BLaER1 (cell line): ENCODE results near the gene MSANTD7.

ENCODE experiments used
- H3K27ac ChIP-seq: shearing (Covaris generic); formaldehyde crosslinking; 2 replicates; pipeline ENCODE4 v1.8.1; 2022
- H3K27me3 ChIP-seq: shearing (Covaris generic); formaldehyde crosslinking; 2 replicates; pipeline ENCODE4 v1.8.1; 2022
- H3K36me3 ChIP-seq: shearing (Covaris generic); formaldehyde crosslinking; 2 replicates; pipeline ENCODE4 v1.8.1; 2022
- H3K4me1 ChIP-seq: shearing (Covaris generic); formaldehyde crosslinking; 2 replicates; pipeline ENCODE4 v1.8.1; 2022
- H3K4me2 ChIP-seq: shearing (Covaris generic); formaldehyde crosslinking; 2 replicates; pipeline ENCODE4 v1.8.1; 2022
- H3K4me3 ChIP-seq: shearing (Covaris generic); formaldehyde crosslinking; 2 replicates; pipeline ENCODE4 v1.8.1; 2022
- H3K9ac ChIP-seq: shearing (Covaris generic); formaldehyde crosslinking; 2 replicates; pipeline ENCODE4 v1.8.1; 2022
- H3K9me3 ChIP-seq: shearing (Covaris generic); formaldehyde crosslinking; 2 replicates; pipeline ENCODE4 v1.8.1; 2022
- H4K20me1 ChIP-seq: shearing (Covaris generic); formaldehyde crosslinking; 2 replicates; pipeline ENCODE4 v1.8.1; 2022
- Cebpa-rat ChIP-seq: shearing (Covaris generic); IDR thresholded peaks from 2 replicates; pipeline ENCODE4 v1.8.1; 2022

The MSANTD7 gene

DNA sequence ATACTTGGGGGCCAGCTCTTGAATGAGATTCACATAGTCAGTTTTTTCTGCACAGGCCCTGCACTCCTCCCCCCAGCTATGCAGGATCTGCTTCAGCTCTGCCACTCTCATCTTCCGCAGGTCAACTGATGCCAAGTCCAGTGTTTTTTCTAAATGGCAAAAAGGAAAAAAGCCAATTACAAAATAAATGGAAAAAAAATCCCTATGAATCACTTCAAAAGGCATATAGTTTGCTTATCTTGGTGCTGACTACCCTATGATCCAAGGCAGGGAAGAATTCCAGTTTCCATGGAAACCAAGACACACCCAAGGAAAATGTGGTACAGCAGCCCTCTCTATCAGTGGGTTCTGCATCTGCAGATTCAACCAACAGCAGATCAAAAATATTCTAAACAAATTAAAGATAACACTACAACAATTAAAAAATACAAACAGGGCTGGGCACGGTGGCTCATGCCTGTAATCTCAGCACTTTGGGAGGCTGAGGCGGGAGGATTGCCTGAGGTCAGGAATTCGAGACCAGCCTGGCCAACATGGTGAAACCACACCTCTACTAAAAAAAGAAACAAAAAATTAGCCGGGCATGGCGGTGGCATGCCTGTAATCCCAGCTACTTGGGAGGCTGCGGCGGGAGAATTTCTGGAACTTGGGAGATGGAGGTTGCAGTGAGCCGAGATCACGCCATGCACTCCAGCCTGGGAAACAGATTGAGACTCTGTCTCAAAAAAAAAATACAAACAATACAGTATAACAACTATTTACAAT lies 17.9 kb upstream of the MSANTD7 start:
- Histone ChIP-seq H3K27me3 (no peaks in the 10 kb centered on the region), H3K36me3 (no peaks in the 10 kb centered on the region), H3K27ac (no peak overlapping the region), H3K9me3 (no peaks in the 10 kb centered on the region), H3K9ac (no peak overlapping the region), H4K20me1 (no peaks in the 10 kb centered on the region), H3K4me3 (no peak overlapping the region), H3K4me1 (peaks cover 18% of the 10 kb centered on the region), H3K4me2 (no peak overlapping the region)
- TF ChIP-seq Cebpa-rat: no peak

DNA sequence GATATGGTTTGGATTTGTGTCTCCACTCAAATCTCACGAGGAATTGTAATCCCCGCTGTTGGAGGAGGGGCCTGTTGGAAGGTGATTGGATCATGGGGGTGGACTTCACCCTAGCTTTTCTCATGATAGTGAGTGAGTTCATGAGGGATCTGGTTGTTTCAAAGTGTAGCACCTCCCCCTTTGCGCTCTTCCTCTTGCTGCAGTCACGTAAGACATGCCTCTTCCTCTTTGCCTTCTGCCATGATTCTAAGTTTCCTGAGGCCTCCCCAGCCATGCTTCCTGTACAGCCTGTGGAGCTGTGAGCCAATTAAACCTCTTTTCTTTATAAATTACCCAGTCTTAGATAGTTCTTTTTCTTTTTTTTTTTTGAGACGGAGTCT lies 17.3 kb upstream of the MSANTD7 start:
- Histone ChIP-seq H3K27ac (no peak overlapping the region), H3K4me3 (no peak overlapping the region), H3K9me3 (no peaks in the 10 kb centered on the region), H4K20me1 (no peaks in the 10 kb centered on the region), H3K27me3 (no peaks in the 10 kb centered on the region), H3K4me1 (peaks cover 18% of the 10 kb centered on the region), H3K36me3 (no peaks in the 10 kb centered on the region), H3K4me2 (no peak overlapping the region), H3K9ac (no peak overlapping the region)
- no peak for TF ChIP-seq Cebpa-rat

DNA sequence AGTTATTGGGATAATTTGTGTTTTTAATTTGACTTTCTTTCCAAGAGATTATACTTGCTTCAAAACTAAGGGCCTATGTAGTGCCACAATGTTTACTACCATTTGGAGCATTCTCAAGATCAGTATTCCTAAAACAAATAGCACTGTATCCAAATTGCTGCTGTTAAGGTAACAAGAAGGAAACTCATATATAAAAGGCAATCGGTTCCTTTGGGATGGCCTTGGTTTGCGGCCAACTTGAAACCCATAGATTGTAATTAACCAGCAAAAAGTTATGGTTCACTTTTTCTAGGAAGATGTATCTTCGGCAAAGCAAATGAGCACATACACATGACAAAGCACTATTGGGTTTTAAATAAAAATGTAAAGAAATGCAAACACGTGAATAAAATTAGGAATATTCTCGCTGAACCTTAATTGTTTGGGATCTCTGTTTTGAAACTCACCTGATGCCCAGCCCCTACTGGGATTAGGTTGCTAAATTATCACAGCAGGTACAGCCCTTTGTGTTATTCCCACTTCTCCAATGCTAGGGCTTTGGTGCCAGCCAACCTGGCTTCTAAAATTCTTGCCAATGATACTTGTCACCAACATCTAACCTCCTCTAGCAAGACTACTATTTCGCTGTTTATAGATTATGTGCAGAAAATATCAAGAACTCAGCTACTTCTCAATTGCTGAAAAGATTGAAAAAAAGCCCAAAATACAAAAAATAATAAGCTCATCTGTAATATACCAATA lies 16.3 kb upstream of the MSANTD7 start:
- no peaks in the 10 kb centered on the region for H3K36me3 ChIP-seq
- H3K9ac ChIP-seq: no peak overlapping the region
- TF ChIP-seq Cebpa-rat: no peak
- no peak overlapping the region for H3K4me2 ChIP-seq
- no peaks in the 10 kb centered on the region for H3K9me3 ChIP-seq
- no peak overlapping the region for H3K27ac ChIP-seq
- H3K4me3 ChIP-seq: no peak overlapping the region
- H3K4me1 ChIP-seq: peaks cover 18% of the 10 kb centered on the region
- H3K27me3 ChIP-seq: no peaks in the 10 kb centered on the region
- H4K20me1 ChIP-seq: no peaks in the 10 kb centered on the region

DNA sequence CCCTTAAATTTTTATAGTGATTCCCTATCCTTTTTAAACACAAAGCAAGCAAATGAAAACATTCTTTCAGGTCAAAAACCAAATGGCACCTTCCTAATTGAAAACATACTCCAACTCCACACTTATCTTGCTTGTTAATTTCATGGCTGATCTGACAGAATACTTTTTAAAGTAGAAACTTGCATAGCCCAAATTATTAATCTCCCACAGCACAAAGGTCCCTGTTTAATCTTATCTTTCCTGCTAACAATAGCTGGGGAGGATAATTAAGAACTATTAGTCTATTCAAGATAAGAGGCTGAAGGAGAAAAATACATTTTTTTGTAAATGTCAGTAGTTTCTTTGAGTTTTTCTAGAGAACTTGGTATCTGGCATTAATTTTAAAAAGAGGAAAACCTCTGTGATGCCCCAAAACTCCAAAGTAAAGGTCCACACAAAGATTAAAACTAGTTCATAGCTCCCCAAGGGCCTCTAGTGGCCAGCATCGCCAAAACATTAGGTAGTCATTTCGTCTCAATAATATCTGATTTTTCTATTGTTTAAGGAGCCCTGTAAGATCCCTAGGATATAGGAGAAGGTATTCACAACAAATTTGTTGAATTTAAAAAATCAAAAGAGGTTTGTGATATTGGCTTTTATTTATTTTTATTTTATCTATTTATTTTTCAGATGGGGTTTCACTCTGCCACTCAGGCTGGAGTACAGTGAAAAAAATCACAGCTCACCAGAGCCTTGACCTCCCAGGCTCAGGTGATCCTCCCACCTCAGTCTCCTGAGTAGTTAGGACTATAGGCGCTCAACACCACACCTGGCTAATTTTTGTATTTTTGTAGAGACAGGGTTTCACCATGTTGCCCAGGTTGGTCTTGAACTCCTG lies 15.0 kb upstream of the MSANTD7 start:
- Histone ChIP-seq H3K9me3 (no peaks in the 10 kb centered on the region), H3K9ac (no peak overlapping the region), H3K4me1 (peaks cover 18% of the 10 kb centered on the region), H3K4me2 (peak overlapping the region; percentile 18; the same call in 1 of the 2 replicates), H4K20me1 (no peaks in the 10 kb centered on the region), H3K4me3 (no peak overlapping the region), H3K27me3 (no peaks in the 10 kb centered on the region), H3K36me3 (no peaks in the 10 kb centered on the region), H3K27ac (no peak overlapping the region)
- TF ChIP-seq Cebpa-rat: no peak

DNA sequence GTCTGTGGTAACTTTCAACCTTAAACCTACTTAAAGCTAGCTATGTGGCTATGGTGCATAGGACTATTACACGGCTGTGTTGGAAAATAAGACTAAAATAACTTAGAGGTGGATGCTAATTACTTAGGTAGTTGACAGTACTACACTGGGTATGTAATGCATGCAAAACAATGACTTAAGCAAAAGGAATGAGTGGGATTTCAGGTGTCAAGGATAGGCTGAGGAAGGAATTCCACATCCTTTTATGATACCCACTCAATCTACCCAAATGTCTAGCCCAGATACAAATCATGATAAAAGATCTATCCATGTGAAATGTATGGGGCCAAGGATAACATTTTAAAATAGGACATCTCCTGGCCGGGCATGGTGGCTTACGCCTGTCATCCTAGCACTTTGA lies 14.1 kb upstream of the MSANTD7 start:
- Histone ChIP-seq H3K27ac (no peak overlapping the region), H3K4me1 (peaks cover 18% of the 10 kb centered on the region)

DNA sequence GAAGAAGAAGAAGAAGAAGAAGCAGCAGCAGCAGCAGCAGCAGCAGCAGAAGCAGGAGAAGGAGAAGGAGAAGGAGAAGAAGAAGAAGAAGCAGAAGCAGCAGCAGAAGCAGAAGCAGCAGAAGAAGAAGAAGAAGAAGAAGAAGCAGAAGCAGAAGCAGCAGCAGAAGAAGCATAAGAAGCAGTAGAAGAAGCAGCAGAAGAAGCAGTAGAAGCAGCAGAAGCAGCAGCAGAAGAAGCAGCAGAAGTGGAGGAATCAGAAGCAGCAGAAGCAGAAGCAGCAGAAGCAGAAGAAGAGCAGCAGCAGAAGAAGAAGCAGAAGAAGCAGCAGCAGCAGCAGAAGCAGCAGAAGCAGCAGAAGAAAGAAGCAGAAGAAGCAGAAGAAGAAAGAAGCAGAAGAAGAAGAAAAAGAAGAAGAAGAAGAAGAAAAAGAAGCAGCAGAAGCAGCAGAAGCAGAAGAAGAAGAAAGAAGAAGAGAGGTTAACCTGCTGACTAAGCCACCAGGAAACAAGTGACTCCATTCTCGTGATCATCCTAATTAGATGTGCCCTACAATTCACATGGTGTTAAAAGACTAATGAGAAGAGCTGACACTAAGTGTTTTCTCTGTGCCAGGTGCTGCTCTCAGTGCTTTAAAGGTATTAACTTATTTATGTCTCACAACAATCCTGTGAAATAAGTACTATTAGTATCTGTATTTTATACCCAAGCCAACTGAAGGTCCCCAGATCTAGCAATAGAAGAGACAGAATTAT lies 11.9 kb upstream of the MSANTD7 start:
- H3K9me3 ChIP-seq: no peaks in the 10 kb centered on the region
- H3K9ac ChIP-seq: no peak overlapping the region
- H3K27me3 ChIP-seq: no peaks in the 10 kb centered on the region
- no peaks in the 10 kb centered on the region for H4K20me1 ChIP-seq
- peaks cover 13% of the 10 kb centered on the region for H3K4me1 ChIP-seq
- no peak overlapping the region for H3K4me3 ChIP-seq
- no peaks in the 10 kb centered on the region for H3K36me3 ChIP-seq
- H3K27ac ChIP-seq: no peak overlapping the region
- no peak for TF ChIP-seq Cebpa-rat
- no peak overlapping the region for H3K4me2 ChIP-seq

More for the DNA sequence above, 14.1 kb upstream of the MSANTD7 start:
- no peak overlapping the region for H3K4me3 ChIP-seq
- no peak overlapping the region for H3K9ac ChIP-seq
- no peaks in the 10 kb centered on the region for H3K27me3 ChIP-seq
- H3K36me3 ChIP-seq: no peaks in the 10 kb centered on the region
- H3K4me2 ChIP-seq: no peak overlapping the region
- H4K20me1 ChIP-seq: no peaks in the 10 kb centered on the region
- TF ChIP-seq Cebpa-rat: no peak
- no peaks in the 10 kb centered on the region for H3K9me3 ChIP-seq

DNA sequence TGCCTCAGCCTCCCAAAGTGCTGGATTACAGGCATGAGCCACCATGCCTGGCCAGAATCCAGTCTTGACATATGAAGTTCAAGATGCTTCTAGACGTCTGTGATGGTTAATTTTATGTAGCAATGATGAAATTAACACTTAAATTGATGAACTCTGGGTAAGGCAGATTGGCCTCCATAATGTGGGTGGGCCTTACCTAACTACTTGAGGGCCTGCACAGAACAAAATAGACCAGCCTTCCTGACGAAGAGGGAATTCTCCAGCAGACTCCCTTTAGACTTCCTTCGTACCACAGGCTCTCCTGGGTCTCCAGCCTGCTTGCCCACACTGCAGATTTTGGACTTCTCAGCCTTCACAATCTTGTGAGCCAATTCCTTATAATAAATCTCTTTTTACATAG lies 5.0 kb upstream of the MSANTD7 start:
- no peaks in the 10 kb centered on the region for H3K9me3 ChIP-seq
- H3K36me3 ChIP-seq: no peaks in the 10 kb centered on the region
- TF ChIP-seq Cebpa-rat: no peak
- H3K9ac ChIP-seq: no peak overlapping the region
- H3K4me3 ChIP-seq: no peak overlapping the region
- peaks cover 11% of the 10 kb centered on the region for H3K4me1 ChIP-seq
- H3K4me2 ChIP-seq: no peak overlapping the region
- H4K20me1 ChIP-seq: no peaks in the 10 kb centered on the region
- H3K27me3 ChIP-seq: no peaks in the 10 kb centered on the region
- no peak overlapping the region for H3K27ac ChIP-seq

DNA sequence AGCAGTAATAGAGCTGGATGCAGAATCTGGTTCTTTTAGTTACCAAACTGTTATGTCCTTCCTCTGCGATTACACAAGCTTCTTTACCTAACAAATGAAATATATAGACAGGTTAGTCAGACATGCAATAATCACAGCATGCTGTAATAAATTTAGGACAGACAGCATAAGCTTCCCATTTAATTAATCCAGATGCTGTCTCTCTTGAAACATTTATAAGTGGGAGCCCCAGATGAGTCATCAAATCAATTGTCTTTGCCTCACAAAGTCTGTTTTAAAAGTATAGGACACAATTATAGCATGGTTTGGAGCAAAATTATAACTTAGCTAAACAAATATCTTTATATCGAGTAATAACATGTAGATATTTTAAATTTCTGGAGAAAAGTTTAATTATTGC lies 1.9 kb upstream of the MSANTD7 start:
- H3K27ac ChIP-seq: no peak overlapping the region
- H4K20me1 ChIP-seq: peaks cover 17% of the 10 kb centered on the region
- peaks cover 24% of the 10 kb centered on the region for H3K4me1 ChIP-seq
- no peaks in the 10 kb centered on the region for H3K27me3 ChIP-seq
- H3K9me3 ChIP-seq: no peaks in the 10 kb centered on the region
- TF ChIP-seq Cebpa-rat: no peak
- no peak overlapping the region for H3K9ac ChIP-seq
- peaks cover 12% of the 10 kb centered on the region; the same call in 1 of the 2 replicates for H3K36me3 ChIP-seq
- H3K4me2 ChIP-seq: no peak overlapping the region
- H3K4me3 ChIP-seq: no peak overlapping the region
